GM21447 (cell line): ENCODE measurements around the gene CDC27.
"Not testable (repeated sequence)": the region's sequence is repeated elsewhere in the genome, so short reads cannot be mapped to it uniquely, and the experiment has no call there.

Experiments used
- ATAC-seq: cut with Tn5 transposase; IDR thresholded peaks from one replicate; pipeline ENCODE4 v1.9.1; 2021; ENCODE audit not compliant: unreplicated experiment

The CDC27 gene

DNA sequence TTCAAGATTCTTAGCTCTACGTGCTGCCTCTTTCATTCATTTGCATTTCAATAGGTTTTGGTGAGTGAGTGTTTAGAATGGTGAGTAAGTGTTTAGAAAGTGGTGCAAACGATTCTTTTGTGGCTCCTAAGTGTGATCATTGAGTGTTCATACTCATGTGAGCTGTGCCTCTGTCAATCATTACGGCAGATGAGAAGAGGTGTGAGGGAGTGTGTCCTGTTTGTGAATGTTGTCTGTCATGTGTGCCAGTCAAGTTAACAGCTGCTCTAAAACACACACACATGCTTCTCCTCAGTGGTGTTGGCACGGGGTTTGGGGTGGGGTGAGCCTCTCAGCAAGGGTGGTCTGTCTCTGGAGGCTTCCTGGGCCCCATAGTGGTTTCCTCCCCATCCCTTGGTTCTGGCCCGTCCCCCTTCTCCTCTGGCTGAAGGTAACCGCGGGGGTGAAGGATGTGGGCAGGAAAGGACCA lies 31.5 kb upstream of the CDC27 start:
- no peak for ATAC-seq

DNA sequence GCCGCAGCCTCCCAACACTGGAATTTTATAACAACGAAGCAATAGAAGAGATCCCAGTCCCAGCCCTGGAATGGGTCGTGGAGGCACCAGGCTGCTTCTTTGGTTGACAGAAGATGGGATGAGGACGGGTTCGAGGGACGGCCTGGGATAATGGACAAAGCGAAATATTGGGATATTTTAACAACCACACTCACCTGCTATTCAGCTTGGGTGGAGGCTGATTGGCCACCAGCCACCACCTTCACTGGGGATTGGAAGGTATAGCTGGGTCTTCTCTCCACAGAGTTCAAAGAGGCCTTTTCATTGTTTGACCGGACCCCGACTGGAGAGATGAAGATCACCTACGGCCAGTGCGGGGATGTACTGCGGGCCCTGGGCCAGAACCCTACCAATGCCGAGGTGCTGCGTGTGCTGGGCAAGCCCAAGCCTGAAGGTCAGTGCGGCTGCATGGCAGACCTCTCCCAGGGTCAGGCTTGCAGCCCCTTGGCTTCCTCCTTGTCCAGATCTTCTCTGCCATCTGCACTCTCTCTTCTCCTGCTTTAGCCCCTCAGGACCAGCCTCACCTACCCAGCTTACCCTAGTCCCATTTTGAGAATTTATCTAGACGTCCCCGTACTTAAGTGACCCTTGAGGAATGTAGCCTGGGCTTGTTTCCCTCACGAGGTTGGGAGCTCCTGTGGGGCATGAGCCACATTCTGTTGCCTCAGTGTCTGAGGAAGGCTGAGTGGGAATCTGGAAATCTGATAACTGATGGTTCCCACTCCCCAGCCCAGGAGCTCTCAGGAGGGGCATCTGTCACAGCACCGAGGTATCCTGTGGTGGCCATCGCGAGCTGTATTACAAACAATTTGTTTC lies 30.8 kb upstream of the CDC27 start:
- no peak for ATAC-seq

GRCh38 chr17:47218896-47219430 lies 29.9 kb upstream of the CDC27 start:
- no peak for ATAC-seq

- not testable (repeated sequence) for ATAC-seq
Measured at GRCh38 chr17:47217279-47217678, 28.2 kb upstream of the CDC27 start.

DNA sequence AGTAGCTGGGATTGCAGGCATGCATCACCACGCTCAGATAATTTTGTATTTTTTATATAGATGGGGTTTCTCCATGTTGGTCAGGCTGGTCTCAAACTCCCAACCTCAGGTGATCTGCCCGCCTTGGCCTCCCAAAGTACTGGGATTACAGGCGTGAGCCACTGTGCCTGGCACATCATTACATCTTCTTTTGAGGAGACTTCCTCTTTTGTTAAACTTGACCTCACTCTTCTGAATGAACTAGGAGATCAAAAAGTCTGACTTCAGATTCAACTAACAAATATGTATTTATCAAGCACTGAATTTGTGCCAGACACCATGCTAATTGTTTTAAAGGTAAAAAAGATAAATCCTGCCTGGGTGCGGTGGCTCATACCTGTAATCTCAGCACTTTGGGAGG lies 27.7 kb upstream of the CDC27 start:
- ATAC-seq: not testable (repeated sequence)

GRCh38 chr17:47214931-47215330 lies 25.8 kb upstream of the CDC27 start:
- ATAC-seq: no peak

GRCh38 chr17:47213540-47213939 lies 24.4 kb upstream of the CDC27 start:
- ATAC-seq: no peak

DNA sequence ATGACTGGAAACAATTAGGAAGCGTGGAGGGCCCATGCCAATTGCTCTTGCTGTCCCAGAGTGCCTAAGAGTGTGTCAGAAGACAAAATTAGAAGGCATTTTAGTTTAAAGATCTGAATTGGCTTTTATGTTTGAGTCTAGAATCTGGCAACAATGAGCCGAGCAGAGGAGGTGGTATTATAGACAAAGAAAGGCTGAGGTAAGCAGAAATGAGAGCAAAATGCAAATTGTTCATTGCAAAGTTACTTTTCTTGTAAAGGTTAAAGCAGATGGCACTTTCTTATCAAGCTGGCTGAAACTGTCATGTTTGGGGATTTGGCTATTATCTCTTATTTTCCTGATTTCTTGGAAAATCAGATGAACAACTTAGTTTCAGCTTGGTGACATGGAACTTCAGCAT lies 23.4 kb upstream of the CDC27 start:
- ATAC-seq: no peak

DNA sequence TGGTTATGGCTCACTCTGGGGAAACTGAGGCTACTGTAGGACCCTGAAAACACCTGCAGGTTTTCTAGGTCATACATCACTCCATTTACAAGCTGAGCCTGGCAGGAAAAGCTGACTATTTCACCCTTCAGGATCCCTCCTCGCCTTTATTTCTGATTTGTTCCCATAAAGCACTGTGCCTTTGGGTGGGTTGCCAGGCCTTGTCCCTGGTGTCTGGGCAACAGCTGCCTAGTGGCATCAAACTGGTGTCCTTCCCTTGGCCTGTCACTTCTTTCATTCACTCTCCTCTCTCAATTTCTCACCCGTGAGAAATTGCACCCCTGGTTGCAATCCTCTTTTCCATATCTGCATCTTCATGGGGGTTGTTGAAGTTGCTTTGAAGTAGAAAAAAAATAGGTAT lies 21.7 kb upstream of the CDC27 start:
- no peak for ATAC-seq

DNA sequence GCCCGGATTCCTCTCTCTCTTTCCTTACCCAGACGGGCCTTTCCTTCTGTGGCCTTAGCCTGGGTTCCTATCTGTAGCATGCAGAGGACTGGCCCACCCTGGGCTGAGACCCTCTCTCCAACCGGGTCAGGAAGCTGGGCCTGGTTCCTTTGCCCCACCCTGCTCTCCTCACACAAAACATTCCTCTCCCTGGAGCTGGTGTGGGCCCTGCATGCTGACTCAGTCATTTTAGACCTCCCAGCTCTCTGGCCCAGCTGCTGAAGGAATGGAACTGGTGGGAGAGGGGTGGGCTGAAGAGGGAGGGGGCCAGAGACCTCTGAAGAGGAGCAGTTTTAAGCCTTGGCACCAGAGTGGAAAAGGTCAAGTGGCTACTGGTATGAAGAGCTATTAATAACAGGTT lies 21.0 kb upstream of the CDC27 start:
- ATAC-seq: no peak

- ATAC-seq: no peak
Measured at GRCh38 chr17:47209499-47209898, 20.4 kb upstream of the CDC27 start.

- ATAC-seq: no peak
Measured at GRCh38 chr17:47208744-47209488, 19.8 kb upstream of the CDC27 start, which contains the start of gene MYL4. Gene MYL4, plus strand, starts transcription at chr17:47209348. Its CDS starts 75 bp downstream, at chr17:47209423.

GRCh38 chr17:47207143-47208067 lies 18.3 kb upstream of the CDC27 start:
- ATAC-seq: no peak

GRCh38 chr17:47205419-47205963 lies 16.4 kb upstream of the CDC27 start:
- ATAC-seq: peak; percentile 60

- ATAC-seq: peak; percentile 48
Measured at GRCh38 chr17:47204722-47205418, 15.8 kb upstream of the CDC27 start.

GRCh38 chr17:47203984-47204721 lies 15.1 kb upstream of the CDC27 start:
- no peak for ATAC-seq

DNA sequence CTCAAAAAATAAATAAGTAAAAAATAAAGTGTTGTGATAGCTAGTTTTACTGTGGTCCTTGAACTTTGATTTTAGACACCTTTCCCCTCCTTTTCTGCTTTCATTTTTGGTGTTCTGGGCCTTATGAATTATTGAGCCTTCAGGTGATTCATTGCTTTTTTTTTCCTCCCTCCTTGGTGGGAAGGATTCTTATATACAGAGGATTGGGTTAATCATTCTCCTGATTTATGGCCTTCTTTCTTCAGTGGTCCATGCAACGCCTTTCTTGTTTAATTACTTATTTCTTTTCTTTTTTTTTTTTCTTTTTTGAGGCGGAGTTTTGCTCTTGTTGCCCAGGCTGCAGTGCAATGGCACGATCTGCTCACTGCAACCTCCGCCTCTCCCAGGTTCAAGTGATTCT lies 12.1 kb upstream of the CDC27 start:
- no peak for ATAC-seq

DNA sequence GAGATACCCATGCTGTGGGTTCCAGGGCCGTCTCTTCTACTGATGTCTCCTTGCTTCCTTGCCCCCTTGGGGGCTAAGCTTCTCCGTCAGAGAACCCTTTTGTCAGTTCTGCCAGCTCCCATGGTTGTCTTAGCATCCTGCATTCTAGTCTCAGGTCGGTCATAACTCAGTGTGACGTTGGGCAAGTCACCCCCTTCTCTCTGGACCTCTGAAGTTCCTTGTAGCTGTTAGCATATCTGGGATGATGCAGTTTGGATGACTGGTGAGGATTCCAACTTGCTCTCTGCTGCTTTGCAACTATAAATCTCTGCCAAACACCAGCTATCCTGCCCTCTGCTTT lies 11.2 kb upstream of the CDC27 start:
- ATAC-seq: no peak

GRCh38 chr17:47199627-47200324 lies 10.7 kb upstream of the CDC27 start:
- ATAC-seq: no peak
